ENCODE measurements around the gene PAX5. TPM values are rescaled to one million over a fixed set of nuclear protein-coding genes. Genes with fewer than 3 reads are reported as not detected.

The PAX5 gene
- total RNA-seq, 1 donor from 2014 or later: not detected

DNA sequence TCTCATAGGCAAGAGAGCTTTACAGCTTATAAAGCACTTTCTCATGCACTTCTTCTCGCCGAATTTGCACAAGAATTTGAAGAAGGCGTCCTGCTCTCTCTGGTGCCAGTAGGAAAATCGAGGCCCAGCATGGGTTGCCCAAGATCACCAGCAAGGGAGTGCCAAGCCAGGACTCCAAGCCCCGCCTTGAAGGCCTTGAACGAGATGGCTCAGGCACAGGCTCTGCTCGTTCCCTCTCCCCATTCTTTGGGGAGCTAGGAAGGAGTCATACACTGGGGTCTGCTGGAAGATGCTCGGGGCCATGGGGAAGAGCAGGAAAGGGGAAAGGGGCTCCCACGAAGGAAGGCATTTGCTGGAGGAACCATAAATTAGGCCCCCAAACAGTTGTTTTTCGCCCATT lies 46.7 kb downstream of the PAX5 start:
- TF ChIP-seq, protein P1, sequence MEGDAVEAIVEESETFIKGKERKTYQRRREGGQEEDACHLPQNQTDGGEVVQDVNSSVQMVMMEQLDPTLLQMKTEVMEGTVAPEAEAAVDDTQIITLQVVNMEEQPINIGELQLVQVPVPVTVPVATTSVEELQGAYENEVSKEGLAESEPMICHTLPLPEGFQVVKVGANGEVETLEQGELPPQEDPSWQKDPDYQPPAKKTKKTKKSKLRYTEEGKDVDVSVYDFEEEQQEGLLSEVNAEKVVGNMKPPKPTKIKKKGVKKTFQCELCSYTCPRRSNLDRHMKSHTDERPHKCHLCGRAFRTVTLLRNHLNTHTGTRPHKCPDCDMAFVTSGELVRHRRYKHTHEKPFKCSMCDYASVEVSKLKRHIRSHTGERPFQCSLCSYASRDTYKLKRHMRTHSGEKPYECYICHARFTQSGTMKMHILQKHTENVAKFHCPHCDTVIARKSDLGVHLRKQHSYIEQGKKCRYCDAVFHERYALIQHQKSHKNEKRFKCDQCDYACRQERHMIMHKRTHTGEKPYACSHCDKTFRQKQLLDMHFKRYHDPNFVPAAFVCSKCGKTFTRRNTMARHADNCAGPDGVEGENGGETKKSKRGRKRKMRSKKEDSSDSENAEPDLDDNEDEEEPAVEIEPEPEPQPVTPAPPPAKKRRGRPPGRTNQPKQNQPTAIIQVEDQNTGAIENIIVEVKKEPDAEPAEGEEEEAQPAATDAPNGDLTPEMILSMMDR (conservative IDR thresholded peaks at IDR 0.05; ENCODE audit: low read depth, low read length): no peak
- no peak for DNase-seq (ENCODE audit: low read depth)
- no peak overlapping the region for H3K4me3 ChIP-seq (ENCODE audit: low read depth, low read length)

DNA sequence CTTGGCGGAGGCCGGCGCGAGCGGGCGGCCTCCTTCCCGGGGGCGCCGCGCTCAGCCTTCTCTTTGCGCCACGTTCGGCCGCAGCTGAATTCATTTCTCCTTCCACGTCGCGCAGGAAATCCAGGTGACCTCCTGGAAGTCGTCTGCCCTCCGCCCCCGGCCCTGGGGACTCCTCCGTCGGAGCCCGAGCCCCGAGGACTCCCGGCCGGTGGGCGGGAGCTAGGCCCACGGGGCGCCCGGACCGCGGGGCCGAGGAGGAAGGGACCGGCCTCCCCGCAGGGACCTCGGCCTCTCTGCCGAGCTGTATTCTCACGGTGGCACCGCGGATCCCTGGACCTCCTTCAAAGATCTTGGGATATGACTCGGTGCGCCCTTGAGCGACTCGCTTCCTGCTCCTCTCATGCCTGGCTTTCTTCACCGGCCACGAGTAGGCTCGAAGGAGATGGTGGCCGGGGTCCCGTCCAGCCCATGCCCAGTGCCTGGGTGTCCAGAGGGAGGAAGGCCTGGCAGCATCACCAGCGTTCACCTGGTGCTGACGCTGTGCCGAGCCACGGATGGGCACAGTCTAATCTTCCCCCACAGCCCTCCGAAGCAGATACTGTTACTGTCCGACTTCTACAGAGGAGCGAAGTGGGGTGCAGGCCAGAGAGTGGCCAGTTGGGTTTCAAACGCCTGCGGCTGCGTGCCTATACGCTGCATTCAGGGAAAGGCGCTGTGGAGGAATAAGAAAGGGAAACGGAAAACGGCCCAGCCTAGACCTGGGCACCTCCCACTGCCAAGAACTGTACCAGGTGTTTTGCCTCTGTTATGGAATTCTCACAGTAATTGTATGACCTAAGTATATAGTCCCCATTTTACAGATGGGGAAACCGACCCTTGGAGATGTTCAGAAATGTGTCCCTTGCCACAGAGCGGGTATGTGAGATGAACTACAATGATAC lies 47.3 kb downstream of the PAX5 start:
- no peak overlapping the region for H3K4me3 ChIP-seq (ENCODE audit: low read depth, low read length)
- TF ChIP-seq, protein P1 (conservative IDR thresholded peaks at IDR 0.05; ENCODE audit: low read depth, low read length): no peak
- DNase-seq (ENCODE audit: low read depth): no peak

DNA sequence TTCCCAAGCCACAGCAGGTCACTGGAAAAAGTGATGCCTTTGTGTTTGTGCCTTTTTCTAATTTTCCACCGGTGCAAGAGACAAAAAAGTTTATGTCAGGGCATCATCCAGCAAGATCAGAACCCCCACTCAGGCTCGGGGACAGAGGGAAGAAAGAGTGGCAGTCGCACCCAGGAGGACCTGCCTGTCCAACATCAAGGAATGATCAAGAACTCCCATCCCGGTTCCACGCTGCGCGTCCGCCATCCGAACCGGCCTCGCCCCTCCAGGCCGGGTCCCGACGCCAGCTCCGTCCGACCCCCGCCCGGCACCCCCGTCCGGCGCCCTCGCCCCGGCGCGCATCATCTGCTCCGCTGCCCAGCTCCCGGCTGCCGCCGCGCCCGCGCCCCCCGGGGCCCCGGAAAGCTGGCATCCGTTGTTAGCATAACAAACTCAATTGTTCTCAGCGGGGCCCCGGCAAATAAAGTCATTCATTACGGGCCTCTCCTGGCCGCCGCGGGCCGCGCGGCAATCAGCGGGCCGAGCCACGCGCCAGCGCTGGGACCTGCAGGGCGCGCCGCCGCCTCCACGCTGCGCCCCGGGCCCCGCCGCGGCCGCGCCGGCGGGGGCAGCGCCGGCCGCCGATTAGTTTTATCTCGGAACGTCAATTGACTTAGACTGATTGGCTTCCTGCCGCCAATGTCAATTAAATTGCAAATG lies 48.1 kb downstream of the PAX5 start:
- TF ChIP-seq, protein P1 (conservative IDR thresholded peaks at IDR 0.05; ENCODE audit: low read depth, low read length): no peak
- no peak for DNase-seq (ENCODE audit: low read depth)
- H3K4me3 ChIP-seq (ENCODE audit: low read depth, low read length): no peak overlapping the region

DNA sequence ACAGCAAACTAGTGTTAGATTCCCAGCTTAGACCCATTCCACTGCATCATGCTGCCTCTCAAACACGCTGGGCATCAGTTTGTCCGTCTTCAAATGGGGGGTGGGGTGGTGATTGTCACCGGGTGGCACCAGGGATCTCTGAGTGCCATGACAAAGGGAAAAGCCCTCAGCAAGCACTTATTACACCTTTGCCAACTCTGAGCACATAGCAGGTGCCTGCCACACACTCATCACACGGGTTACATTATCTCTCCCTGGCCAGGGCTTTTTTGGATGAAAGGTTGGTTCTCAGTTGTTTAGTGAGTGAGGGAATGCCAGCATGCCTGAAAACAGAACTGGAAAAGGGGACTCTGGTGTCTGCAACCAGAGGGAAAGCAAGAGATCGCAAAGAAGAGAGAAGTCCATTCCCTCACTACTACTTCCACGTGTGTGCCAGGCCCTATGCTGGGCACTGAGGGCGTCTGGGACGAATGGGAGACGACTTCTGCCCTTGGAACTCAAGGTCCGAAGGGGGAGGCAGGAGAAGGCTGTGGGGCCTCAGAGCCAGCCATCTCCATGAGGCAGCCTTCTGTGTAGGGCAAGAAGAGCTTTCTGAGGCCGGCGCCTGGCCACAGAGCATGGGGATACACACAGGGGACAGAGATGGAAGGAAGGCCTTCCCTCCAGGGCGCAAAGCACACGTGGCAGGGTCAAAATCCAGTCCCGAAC lies 48.9 kb downstream of the PAX5 start:
- TF ChIP-seq, protein P1 (conservative IDR thresholded peaks at IDR 0.05; ENCODE audit: low read depth, low read length): no peak
- DNase-seq (ENCODE audit: low read depth): no peak
- H3K4me3 ChIP-seq (ENCODE audit: low read depth, low read length): no peak overlapping the region

DNA sequence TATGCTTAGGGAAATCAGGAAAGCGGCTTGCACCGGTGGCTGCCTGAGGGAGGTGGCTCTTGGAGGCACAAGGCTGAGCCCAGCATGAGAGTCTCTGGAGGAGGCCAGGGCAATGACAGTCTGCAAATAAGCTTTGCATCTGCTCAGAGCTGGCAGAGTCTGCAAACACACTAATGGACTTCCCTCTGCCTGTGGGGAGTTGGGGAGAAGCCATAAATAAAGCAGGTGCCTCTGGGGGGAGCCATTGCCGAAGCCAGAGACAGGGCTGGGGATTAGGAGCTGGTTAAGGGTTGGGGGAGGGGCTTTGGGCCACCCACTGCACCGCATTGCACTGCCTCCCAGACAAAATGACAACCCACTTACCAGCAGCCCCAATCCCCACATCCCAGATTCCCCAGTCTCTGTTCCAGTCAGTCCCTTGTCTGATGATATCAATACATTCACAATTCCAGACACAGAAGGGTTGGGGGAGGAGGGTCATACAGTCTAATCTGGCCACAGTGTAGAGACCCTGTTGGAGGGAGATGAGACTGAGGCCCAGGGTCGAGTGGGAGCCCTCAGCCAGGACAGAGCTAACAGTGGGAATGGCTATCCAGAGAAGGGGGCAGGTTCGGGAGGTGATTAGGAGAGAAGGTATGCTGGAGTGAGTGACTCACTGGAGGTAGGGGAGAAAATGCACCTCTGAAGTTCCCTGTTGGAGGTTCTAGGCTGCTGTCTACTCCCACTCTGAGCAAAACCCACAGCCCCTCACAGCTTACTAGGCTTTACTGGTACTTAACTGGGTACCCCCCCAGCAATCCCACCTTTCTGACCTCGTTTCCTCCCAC lies 53.7 kb downstream of the PAX5 start:
- TF ChIP-seq, protein P1 (conservative IDR thresholded peaks at IDR 0.05; ENCODE audit: low read depth, low read length): peak; percentile 22
- H3K4me3 ChIP-seq (ENCODE audit: low read depth, low read length): no peak overlapping the region
- no peak for DNase-seq (ENCODE audit: low read depth)

DNA sequence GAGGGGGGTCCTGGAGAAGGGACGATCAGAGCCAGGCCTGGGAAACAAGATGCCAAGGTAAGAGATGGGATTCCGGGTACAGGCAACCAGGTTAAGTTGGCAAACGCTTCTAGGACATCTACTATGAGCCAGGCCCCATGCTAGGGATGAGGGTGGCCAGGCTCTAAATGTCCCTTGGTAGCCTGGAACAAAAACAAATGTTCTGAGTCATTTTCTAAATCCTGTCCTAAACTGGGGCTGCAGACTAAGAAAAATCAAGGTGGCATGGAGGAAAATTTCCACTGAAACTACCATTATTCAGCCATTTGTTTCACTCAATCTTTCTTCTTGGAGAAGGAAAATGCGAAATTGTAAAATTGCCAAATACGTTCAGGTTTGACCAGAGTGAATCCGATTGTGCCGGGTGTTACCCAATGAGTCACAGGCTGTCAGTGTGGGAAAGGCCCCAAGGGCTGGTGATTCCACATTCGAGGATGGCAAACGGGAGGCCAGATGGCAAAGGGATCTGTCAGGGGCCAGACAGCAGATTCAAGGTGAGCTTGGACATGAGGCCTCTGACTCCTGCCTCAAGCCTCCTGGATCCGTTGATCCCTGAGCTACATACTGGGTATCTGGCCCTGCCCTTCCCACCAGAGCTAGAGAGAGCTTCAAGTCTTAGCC lies 57.6 kb downstream of the PAX5 start:
- no peak for DNase-seq (ENCODE audit: low read depth)
- no peak overlapping the region for H3K4me3 ChIP-seq (ENCODE audit: low read depth, low read length)
- TF ChIP-seq, protein P1 (conservative IDR thresholded peaks at IDR 0.05; ENCODE audit: low read depth, low read length): no peak
